Measurements from ENCODE around the gene MAPRE2.

DNA sequence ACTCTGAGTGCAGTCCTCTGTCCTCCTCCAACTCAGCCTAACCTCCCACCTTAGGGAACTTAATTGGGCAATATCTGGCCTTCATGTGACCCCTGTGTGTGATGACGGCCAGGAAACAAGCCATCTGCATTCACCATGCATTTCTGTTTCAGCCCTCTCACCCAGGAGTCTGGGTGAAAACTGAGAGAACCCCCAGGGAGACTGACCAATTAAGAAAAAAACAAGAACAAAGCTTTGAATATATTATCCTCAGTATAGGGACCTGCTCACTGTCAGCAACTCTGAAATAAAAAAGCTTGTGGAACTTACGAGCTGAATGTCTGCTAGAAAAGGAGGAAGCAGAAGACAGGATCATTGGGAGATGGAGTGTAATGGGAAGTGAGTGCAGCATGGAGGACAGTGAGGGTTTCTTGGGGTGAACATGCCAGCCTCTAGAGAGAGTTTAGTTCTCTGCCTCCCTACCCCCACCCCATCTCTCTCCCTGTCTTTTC, 9.5 kb downstream of the MAPRE2 start:
- TF ChIP-seq, protein P1, sequence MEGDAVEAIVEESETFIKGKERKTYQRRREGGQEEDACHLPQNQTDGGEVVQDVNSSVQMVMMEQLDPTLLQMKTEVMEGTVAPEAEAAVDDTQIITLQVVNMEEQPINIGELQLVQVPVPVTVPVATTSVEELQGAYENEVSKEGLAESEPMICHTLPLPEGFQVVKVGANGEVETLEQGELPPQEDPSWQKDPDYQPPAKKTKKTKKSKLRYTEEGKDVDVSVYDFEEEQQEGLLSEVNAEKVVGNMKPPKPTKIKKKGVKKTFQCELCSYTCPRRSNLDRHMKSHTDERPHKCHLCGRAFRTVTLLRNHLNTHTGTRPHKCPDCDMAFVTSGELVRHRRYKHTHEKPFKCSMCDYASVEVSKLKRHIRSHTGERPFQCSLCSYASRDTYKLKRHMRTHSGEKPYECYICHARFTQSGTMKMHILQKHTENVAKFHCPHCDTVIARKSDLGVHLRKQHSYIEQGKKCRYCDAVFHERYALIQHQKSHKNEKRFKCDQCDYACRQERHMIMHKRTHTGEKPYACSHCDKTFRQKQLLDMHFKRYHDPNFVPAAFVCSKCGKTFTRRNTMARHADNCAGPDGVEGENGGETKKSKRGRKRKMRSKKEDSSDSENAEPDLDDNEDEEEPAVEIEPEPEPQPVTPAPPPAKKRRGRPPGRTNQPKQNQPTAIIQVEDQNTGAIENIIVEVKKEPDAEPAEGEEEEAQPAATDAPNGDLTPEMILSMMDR (IDR thresholded peaks at IDR 0.05) = no peak
- no peak for TF ChIP-seq POLR2A (IDR thresholded peaks at IDR 0.05)
